ENCODE measurements around the gene SDS.

SDS gene

DNA sequence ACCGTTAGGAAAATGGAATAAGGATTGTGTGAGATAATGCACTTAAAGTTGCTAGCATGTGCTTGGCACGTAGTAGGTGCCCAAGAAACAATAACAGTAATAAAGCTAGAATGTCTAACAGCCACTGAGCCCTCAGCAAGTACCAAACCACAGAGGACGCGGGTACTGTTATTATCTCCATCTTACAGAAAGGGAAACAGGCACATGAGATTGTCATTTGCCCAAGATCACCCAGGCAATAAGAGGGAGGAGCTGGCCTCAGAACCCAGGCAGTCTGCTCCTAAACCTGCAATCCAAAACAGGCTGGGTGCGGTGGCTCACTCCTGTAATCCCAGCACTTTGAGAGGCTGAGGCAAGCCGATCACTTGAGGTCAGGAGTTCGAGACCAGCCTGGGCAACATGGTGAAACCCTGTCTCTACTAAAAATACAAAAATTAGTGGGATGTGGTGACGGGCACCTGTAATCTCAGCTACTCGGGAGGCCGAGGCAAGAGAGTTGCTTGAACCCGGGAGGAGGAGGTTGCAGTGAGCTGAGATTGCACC, 5.1 kb upstream of the SDS start:
- TF ChIP-seq, protein P1, sequence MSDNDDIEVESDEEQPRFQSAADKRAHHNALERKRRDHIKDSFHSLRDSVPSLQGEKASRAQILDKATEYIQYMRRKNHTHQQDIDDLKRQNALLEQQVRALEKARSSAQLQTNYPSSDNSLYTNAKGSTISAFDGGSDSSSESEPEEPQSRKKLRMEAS (IDR thresholded peaks at IDR 0.05; ENCODE audit: low read depth, low read length) = no peak
- no peak for TF ChIP-seq MYC (IDR thresholded peaks at IDR 0.05; ENCODE audit: low read depth, low read length)
- TF ChIP-seq POLR2A (IDR thresholded peaks at IDR 0.05; ENCODE audit: extremely low read depth, insufficient read length) = no peak
- TF ChIP-seq, protein P2, sequence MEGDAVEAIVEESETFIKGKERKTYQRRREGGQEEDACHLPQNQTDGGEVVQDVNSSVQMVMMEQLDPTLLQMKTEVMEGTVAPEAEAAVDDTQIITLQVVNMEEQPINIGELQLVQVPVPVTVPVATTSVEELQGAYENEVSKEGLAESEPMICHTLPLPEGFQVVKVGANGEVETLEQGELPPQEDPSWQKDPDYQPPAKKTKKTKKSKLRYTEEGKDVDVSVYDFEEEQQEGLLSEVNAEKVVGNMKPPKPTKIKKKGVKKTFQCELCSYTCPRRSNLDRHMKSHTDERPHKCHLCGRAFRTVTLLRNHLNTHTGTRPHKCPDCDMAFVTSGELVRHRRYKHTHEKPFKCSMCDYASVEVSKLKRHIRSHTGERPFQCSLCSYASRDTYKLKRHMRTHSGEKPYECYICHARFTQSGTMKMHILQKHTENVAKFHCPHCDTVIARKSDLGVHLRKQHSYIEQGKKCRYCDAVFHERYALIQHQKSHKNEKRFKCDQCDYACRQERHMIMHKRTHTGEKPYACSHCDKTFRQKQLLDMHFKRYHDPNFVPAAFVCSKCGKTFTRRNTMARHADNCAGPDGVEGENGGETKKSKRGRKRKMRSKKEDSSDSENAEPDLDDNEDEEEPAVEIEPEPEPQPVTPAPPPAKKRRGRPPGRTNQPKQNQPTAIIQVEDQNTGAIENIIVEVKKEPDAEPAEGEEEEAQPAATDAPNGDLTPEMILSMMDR (IDR thresholded peaks at IDR 0.05; ENCODE audit: low read depth, low read length) = no peak
- no peak for DNase-seq (ENCODE audit: low read depth)
- H3K4me3 ChIP-seq (ENCODE audit: low read depth, low read length) = no peak overlapping the region

DNA sequence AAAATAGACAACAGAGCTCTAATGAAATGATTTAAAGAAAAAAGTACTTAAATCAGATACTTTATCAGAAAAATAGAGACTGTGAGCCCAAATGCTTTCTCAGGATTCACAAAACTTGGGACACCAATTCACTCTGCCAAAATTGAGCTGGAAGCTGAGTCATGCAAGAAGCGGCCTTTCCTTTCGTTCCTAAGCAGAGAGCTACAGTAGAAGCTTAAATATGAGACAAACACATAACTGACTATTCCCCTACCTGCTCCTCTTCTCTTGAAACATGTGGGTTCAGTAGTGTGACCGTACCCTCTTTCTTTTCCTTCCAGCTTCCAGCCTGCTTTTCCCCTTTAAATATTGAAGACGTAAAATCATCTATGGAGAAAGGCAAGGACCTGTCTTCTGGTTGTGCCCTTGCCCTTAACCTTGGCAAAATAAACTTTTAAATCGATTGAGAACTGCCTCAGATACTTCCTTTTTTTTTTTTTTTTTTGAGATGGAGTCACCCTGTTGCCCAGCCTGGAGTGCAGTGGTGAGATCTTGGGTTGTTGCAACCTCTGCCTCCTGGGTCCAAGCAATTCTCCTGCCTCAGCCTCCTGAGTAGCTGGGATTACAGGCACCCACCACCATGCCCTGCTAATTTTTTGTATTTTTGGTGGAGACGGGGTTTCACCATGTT, 4.4 kb upstream of the SDS start:
- H3K4me3 ChIP-seq (ENCODE audit: low read depth, low read length) = no peak overlapping the region
- no peak for TF ChIP-seq POLR2A (IDR thresholded peaks at IDR 0.05; ENCODE audit: extremely low read depth, insufficient read length)
- TF ChIP-seq MYC (IDR thresholded peaks at IDR 0.05; ENCODE audit: low read depth, low read length) = no peak
- TF ChIP-seq, protein P1 (IDR thresholded peaks at IDR 0.05; ENCODE audit: low read depth, low read length) = no peak
- TF ChIP-seq, protein P2 (IDR thresholded peaks at IDR 0.05; ENCODE audit: low read depth, low read length) = no peak
- peak; percentile 56 for DNase-seq (ENCODE audit: low read depth)

DNA sequence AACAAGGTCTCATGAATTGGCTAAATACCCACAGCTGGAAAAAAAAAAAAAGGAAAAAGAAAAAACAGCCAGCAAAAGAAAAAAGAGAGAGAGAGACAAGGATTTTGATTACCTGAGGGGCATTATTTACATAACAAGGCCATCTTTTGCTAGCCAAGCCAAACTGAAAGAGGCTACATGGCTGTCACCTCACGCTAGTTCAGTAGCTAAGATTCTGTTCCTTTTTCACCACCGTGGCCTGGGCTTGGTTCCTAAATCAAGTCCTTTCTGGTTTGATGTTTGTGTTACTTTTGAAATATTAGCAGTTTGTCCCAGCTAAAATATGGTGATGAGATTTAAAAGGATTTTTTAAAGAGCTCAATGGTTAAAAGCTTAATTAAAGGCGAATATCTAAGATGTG, 2.0 kb upstream of the SDS start:
- TF ChIP-seq, protein P1 (IDR thresholded peaks at IDR 0.05; ENCODE audit: low read depth, low read length) = no peak
- TF ChIP-seq POLR2A (IDR thresholded peaks at IDR 0.05; ENCODE audit: extremely low read depth, insufficient read length) = no peak
- no peak for TF ChIP-seq MYC (IDR thresholded peaks at IDR 0.05; ENCODE audit: low read depth, low read length)
- TF ChIP-seq, protein P2 (IDR thresholded peaks at IDR 0.05; ENCODE audit: low read depth, low read length) = no peak
- DNase-seq (ENCODE audit: low read depth) = no peak
- no peak overlapping the region for H3K4me3 ChIP-seq (ENCODE audit: low read depth, low read length)

DNA sequence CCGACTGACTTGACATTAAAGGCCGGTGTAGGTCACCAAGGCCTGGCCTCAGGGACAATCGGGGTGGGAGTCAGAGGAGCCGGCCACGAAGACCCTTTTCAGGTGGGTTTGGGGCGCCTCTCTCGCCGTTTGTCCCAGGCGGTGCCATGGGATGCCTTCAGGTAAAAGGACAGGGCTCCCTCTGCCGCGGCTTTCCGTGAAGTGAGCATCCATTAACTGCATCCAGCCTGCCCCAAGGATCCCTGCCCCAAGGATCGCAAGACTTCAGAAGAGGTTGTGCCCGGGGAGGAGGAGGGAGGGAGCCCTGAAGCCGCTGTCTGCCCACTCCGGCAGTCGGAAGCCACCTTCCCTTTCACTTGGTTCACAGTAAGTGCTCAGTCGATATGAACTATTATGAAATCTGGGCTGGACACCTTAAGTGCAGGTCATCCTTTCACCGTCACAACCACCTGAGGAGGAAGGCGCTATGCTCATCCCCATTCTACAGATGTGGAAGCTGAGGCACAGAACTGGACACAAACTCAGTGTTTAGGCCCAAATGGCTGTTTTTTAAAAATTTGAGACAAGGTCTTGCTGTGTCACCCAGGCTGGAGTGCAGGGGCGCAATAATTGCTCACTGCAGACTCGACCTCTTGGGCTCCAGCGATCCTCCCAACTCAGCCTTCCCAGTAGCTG, 964 bp downstream of the SDS start:
- H3K4me3 ChIP-seq (ENCODE audit: low read depth, low read length) = no peak overlapping the region
- DNase-seq (ENCODE audit: low read depth) = no peak
- TF ChIP-seq POLR2A (IDR thresholded peaks at IDR 0.05; ENCODE audit: extremely low read depth, insufficient read length) (no peak), MYC (IDR thresholded peaks at IDR 0.05; ENCODE audit: low read depth, low read length) (no peak)
- TF ChIP-seq, protein P2 (IDR thresholded peaks at IDR 0.05; ENCODE audit: low read depth, low read length) = no peak
- TF ChIP-seq, protein P1 (IDR thresholded peaks at IDR 0.05; ENCODE audit: low read depth, low read length) = no peak

DNA sequence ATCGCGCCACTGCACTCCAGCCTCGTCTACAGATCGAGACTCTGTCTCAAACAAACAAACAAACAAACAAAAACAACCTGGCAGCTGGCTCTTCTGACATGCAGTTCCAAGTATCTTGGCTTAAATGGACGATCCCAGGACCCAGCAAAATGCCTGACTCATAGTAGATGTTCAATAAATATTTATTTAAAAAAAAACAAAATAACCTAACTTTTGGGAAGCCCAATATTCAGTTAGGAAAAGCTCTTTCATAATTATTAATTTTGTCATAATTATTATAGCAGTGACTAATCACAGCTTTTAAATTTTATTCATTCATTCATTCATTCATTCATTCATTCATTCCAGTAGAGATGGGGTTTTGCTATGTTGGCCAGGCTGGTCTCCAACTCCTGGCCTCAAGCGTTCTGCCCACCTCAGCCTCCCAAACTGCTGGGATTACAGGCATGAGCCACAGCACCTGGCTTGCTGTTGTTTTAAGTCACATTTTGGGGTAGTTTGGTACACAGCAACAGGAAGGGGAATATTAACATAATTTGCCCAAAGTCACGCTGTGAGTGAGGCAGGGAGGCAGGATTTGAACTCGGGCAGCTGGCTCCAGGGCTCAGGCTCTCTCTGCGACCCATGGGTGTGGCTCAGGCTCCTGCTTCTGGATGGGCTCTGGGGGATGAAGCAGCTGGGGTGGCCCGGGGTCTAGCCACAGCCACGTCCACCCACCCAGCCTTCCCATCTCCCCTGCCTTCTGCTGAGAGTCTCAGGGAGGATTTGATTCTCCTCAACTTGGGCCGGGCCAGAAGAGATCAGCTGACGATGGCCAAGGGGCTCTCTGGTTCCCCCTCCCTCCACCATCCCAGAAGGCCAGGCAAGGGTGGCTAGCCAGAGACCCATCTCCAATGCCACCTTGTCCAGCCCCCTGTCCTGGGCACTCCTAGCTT, 2.4 kb downstream of the SDS start:
- TF ChIP-seq, protein P2 (IDR thresholded peaks at IDR 0.05; ENCODE audit: low read depth, low read length) = no peak
- TF ChIP-seq MYC (IDR thresholded peaks at IDR 0.05; ENCODE audit: low read depth, low read length) = no peak
- TF ChIP-seq, protein P1 (IDR thresholded peaks at IDR 0.05; ENCODE audit: low read depth, low read length) = no peak
- no peak for DNase-seq (ENCODE audit: low read depth)
- H3K4me3 ChIP-seq (ENCODE audit: low read depth, low read length) = no peak overlapping the region

All from NB4 (cell line).